Testis (tissue), 2 donors: ENCODE data around the gene NUP42.

Source experiments
- CTCF ChIP-seq, 3 experiments: fragments of 450-650 bp in 2 of 3; fragments of 200-600 bp in 1 of 3; sonication (generic) in 1 of 3; IDR thresholded peaks; one replicate each; pipeline ENCODE4 v1.5.1; 2016 to 2019; ENCODE audit warnings: antibody characterized with exemption in 3 of 3, mild to moderate bottlenecking in 2 of 3, moderate library complexity in 1 of 3
- POLR2A ChIP-seq: fragments of 450-650 bp; IDR thresholded peaks from one replicate; pipeline ENCODE4 v1.6.1; 2017; ENCODE audit warnings: antibody characterized with exemption, mild to moderate bottlenecking, moderate library complexity

GRCh38 chr7:23211589-23211988, 29.7 kb downstream of the NUP42 start:
- TF ChIP-seq CTCF (IDR thresholded peaks at IDR 0.05), result no peak
- no peak for TF ChIP-seq POLR2A
